Caco-2 (cell line): ENCODE results near the gene KCNC1. TPM values are rescaled to one million over a fixed set of nuclear protein-coding genes. Genes with fewer than 3 reads are reported as not detected.

Experiments used
- BruUV-seq: library from RNA; stranded (reverse); fragments of 400-500 nt; replicated peaks from 2 replicates; lab custom pipeline; 2021; lab: Mats Ljungman, UMichigan
- CTCF ChIA-PET: fragments of 300-600 bp; sonication (Branson Sonifier 250); formaldehyde crosslinking; loops from one replicate; lab custom pipeline; 2022; ENCODE audit warnings: antibody characterized with exemption; lab: Charles Lee
- POLR2A ChIA-PET: fragments of 300-600 bp; sonication (Branson Sonifier 250); formaldehyde crosslinking; loops from one replicate; lab custom pipeline; 2022; ENCODE audit warnings: antibody characterized with exemption; lab: Charles Lee
- DNase-seq, 2 experiments: peaks; one replicate each; pipeline versions ENCODE4 v3.0.0 to v3.0.0-alpha.2; 2020 to 2022
- H3K27me3 ChIP-seq: replicated peaks from 2 replicates; pipeline ENCODE4 v1.6.0; 2011; ENCODE audit warnings: low read length; ENCODE audit not compliant: control insufficient read depth, insufficient read depth
- H3K36me3 ChIP-seq: 2 replicates; pipeline ENCODE4 v1.5.1; 2011; ENCODE audit warnings: low read length; ENCODE audit not compliant: control insufficient read depth, insufficient read depth
- H3K4me1 ChIP-seq: fragments of 250-450 bp; sonication (Bioruptor Pico); 2 replicates; pipeline ENCODE4 v1.5.1; 2020; ENCODE audit warnings: mild to moderate bottlenecking
- H3K4me3 ChIP-seq: 2 replicates; pipeline ENCODE4 v1.5.1; 2011; ENCODE audit warnings: low read depth, mild to moderate bottlenecking, control low read depth, low read length
- H3K9me3 ChIP-seq: fragments of 250-450 bp; sonication (Bioruptor Pico); 2 replicates; pipeline ENCODE4 v1.5.1; 2020; ENCODE audit warnings: mild to moderate bottlenecking, moderate library complexity
- H3K27ac Mint-ChIP-seq: one replicate; pipeline ENCODE4 v1.8.0; 2022; ENCODE audit warnings: mixed read lengths; ENCODE audit not compliant: unreplicated experiment
- H3K27me3 Mint-ChIP-seq: one replicate; pipeline ENCODE4 v1.8.0; 2022; ENCODE audit warnings: mixed read lengths; ENCODE audit not compliant: insufficient read depth, unreplicated experiment
- H3K36me3 Mint-ChIP-seq: one replicate; pipeline ENCODE4 v1.8.0; 2022; ENCODE audit warnings: mild to moderate bottlenecking, mixed read lengths; ENCODE audit not compliant: insufficient read depth, unreplicated experiment
- H3K4me1 Mint-ChIP-seq: one replicate; pipeline ENCODE4 v1.8.0; 2022; ENCODE audit warnings: low read depth, mixed read lengths; ENCODE audit not compliant: unreplicated experiment
- H3K4me3 Mint-ChIP-seq: one replicate; pipeline ENCODE4 v1.8.0; 2022; ENCODE audit warnings: mild to moderate bottlenecking, moderate library complexity, mixed read lengths; ENCODE audit not compliant: unreplicated experiment
- H3K9me3 Mint-ChIP-seq: one replicate; pipeline ENCODE4 v1.8.0; 2022; ENCODE audit warnings: mixed read lengths; ENCODE audit not compliant: unreplicated experiment
- intact Hi-C: fragments of 100-400 bp; cut with micrococcal nuclease; formaldehyde crosslinking; loops from one replicate; pipeline ENCODE4 v1.10.0; 2022; ENCODE audit not compliant: unreplicated experiment
- total RNA-seq: library from RNA; stranded (reverse); gene quantifications from 2 replicates; pipeline ENCODE4 v1.2.3, GENCODE V29; 2022
- TF ChIP-seq, protein P1 (sequence below), 2 experiments: fragments of 200-600 bp in 1 of 2; IDR thresholded peaks; 1 replicate in 1 of 2; 2 replicates in 1 of 2; pipeline versions ENCODE4 v1.5.1 to v1.8.0; 2011 to 2022; ENCODE audit warnings: antibody characterized with exemption in 1 of 2, control low read depth in 1 of 2, inconsistent platforms in 1 of 2, low read depth in 1 of 2, low read length in 1 of 2, mild to moderate bottlenecking in 1 of 2, moderate library complexity in 1 of 2; ENCODE audit not compliant: insufficient read depth in 1 of 2, severe bottlenecking in 1 of 2, unreplicated experiment in 1 of 2

The KCNC1 gene
- total RNA-seq, 1 experiment from 2014 or later, result 0.07 TPM

- ChIA-PET POLR2A (interaction anchor here (0.5 kb wide), 1 partner anchor 634 kb away, joined by 4 read pairs; the partner anchor contains the start of gene LDHA), CTCF (interaction anchor here (0.6 to 2.0 kb wide), 5 partner anchors 25 to 218 kb away, joined by 3 to 11 read pairs (median 4); partner anchors contain the start of gene KCNC1)
- H3K4me1 Mint-ChIP-seq, result no peaks in the 10 kb centered on the region
- H3K27ac Mint-ChIP-seq, result no peak overlapping the region
- DNase-seq, result peak; percentile 68 to 75
- no TSS peak for BruUV-seq
- TF ChIP-seq, protein P1, sequence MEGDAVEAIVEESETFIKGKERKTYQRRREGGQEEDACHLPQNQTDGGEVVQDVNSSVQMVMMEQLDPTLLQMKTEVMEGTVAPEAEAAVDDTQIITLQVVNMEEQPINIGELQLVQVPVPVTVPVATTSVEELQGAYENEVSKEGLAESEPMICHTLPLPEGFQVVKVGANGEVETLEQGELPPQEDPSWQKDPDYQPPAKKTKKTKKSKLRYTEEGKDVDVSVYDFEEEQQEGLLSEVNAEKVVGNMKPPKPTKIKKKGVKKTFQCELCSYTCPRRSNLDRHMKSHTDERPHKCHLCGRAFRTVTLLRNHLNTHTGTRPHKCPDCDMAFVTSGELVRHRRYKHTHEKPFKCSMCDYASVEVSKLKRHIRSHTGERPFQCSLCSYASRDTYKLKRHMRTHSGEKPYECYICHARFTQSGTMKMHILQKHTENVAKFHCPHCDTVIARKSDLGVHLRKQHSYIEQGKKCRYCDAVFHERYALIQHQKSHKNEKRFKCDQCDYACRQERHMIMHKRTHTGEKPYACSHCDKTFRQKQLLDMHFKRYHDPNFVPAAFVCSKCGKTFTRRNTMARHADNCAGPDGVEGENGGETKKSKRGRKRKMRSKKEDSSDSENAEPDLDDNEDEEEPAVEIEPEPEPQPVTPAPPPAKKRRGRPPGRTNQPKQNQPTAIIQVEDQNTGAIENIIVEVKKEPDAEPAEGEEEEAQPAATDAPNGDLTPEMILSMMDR (IDR thresholded peaks at IDR 0.05; ENCODE audit: insufficient read depth in 1 of 2, low read depth in 1 of 2, low read length in 1 of 2, severe bottlenecking in 1 of 2, unreplicated experiment in 1 of 2), result peak; percentile 78 to 87
- no peaks in the 10 kb centered on the region for H3K9me3 ChIP-seq
- H3K36me3 ChIP-seq, result no peaks in the 10 kb centered on the region
- no peaks in the 10 kb centered on the region for H3K36me3 Mint-ChIP-seq
- H3K4me1 ChIP-seq, result no peaks in the 10 kb centered on the region
- no peaks in the 10 kb centered on the region for H3K9me3 Mint-ChIP-seq
- no peak overlapping the region for H3K4me3 Mint-ChIP-seq
- no peaks in the 10 kb centered on the region for H3K27me3 ChIP-seq
- H3K27me3 Mint-ChIP-seq, result peaks cover 10% of the 10 kb centered on the region
- intact Hi-C loops, result loop anchor here (1.0 kb wide), 5 partner anchors 67 to 218 kb away; no protein-coding TSS in a partner anchor
- no peak overlapping the region for H3K4me3 ChIP-seq
These were observed 25.8 kb downstream of the KCNC1 start for GRCh38 chr11:17760102-17761029.

- no peak overlapping the region for H3K27ac Mint-ChIP-seq
- Histone ChIP-seq H3K36me3 (no peaks in the 10 kb centered on the region), H3K9me3 (no peaks in the 10 kb centered on the region), H3K27me3 (no peaks in the 10 kb centered on the region), H3K4me3 (no peak overlapping the region), H3K4me1 (no peaks in the 10 kb centered on the region)
- ChIA-PET POLR2A (no interaction called here), CTCF (interaction anchor here (0.7 to 1.3 kb wide), 3 partner anchors 50 to 211 kb away, joined by 3 read pairs; no protein-coding TSS in a partner anchor)
- intact Hi-C loops, result no loop called here
- BruUV-seq, result no TSS peak
- peaks cover 2% of the 10 kb centered on the region for H3K27me3 Mint-ChIP-seq
- TF ChIP-seq, protein P1 (IDR thresholded peaks at IDR 0.05; ENCODE audit: insufficient read depth in 1 of 2, low read depth in 1 of 2, low read length in 1 of 2, severe bottlenecking in 1 of 2, unreplicated experiment in 1 of 2), result no peak
- H3K9me3 Mint-ChIP-seq, result no peaks in the 10 kb centered on the region
- no peaks in the 10 kb centered on the region for H3K4me1 Mint-ChIP-seq
- no peak for DNase-seq
- H3K36me3 Mint-ChIP-seq, result no peaks in the 10 kb centered on the region
- H3K4me3 Mint-ChIP-seq, result no peak overlapping the region
These were observed 27.9 kb downstream of the KCNC1 start for GRCh38 chr11:17762309-17762974.

DNA sequence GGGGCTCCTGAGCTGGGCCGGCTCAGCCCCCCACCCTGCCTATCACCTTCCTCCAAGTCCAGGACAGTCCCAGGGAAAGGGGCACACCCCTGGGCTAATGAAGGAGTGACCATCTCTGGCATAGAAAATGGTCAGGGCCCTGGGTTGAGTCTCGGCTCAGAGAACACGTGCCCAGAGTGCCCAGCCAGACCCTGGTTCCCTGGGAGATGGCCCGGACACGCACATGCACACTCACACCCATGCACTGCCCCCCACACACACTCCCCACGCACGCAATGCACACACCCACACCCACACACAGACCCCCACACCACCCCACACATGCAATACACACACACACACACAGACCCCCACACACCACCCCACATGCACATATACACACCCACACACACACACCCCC is 28.7 kb downstream of the KCNC1 start:
- peaks cover under 1% of the 10 kb centered on the region for H3K27me3 Mint-ChIP-seq
- no peaks in the 10 kb centered on the region for H3K36me3 Mint-ChIP-seq
- no peaks in the 10 kb centered on the region for H3K36me3 ChIP-seq
- ChIA-PET POLR2A (no interaction called here), CTCF (no interaction called here)
- intact Hi-C loops, result no loop called here
- H3K9me3 ChIP-seq, result no peaks in the 10 kb centered on the region
- BruUV-seq, result no TSS peak
- no peaks in the 10 kb centered on the region for H3K27me3 ChIP-seq
- no peak for DNase-seq
- no peaks in the 10 kb centered on the region for H3K4me1 ChIP-seq
- no peak overlapping the region for H3K4me3 Mint-ChIP-seq
- TF ChIP-seq, protein P1 (IDR thresholded peaks at IDR 0.05; ENCODE audit: insufficient read depth in 1 of 2, low read depth in 1 of 2, low read length in 1 of 2, severe bottlenecking in 1 of 2, unreplicated experiment in 1 of 2), result no peak
- no peak overlapping the region for H3K4me3 ChIP-seq
- H3K27ac Mint-ChIP-seq, result no peak overlapping the region
- no peaks in the 10 kb centered on the region for H3K4me1 Mint-ChIP-seq
- no peaks in the 10 kb centered on the region for H3K9me3 Mint-ChIP-seq
